Stimulated activated CD4-positive, alpha-beta T cell treated with anti-CD3 and anti-CD28 coated beads, Interleukin-2, amount 100 ng/mL, for 48 hours (primary cell): ENCODE measurements around the gene TRPM3.

Experiments
- DNase-seq, 2 donors: peaks; one replicate each; pipeline ENCODE4 v3.0.0-alpha.2; 2020

TRPM3 gene

GRCh38 chr9:71121275-71122021 lies at the start of gene TRPM3:
TRPM3 (minus strand) TSS chr9:71121621; CDS start chr9:71121354, 267 bp downstream.
- DNase-seq = no peak

- DNase-seq = no peak
Observed at GRCh38 chr9:71168418-71168817, 47.0 kb upstream of the TRPM3 start.

GRCh38 chr9:71162126-71162525 lies 40.7 kb upstream of the TRPM3 start:
- no peak for DNase-seq

GRCh38 chr9:71157731-71158130 lies 36.3 kb upstream of the TRPM3 start:
- no peak for DNase-seq

- no peak for DNase-seq
Observed at GRCh38 chr9:71147368-71147767, 25.9 kb upstream of the TRPM3 start.

- DNase-seq = no peak
Observed at GRCh38 chr9:71146511-71146910, 25.1 kb upstream of the TRPM3 start.

- DNase-seq = no peak
Observed at GRCh38 chr9:71145179-71145578, 23.8 kb upstream of the TRPM3 start.

- DNase-seq = no peak
Observed at GRCh38 chr9:71144495-71144894, 23.1 kb upstream of the TRPM3 start.

GRCh38 chr9:71136696-71137095 lies 15.3 kb upstream of the TRPM3 start:
- DNase-seq = no peak

GRCh38 chr9:71131145-71131544 lies 9.7 kb upstream of the TRPM3 start:
- no peak for DNase-seq

- DNase-seq = no peak
Observed at GRCh38 chr9:71130521-71130920, 9.1 kb upstream of the TRPM3 start.

- no peak for DNase-seq
Observed at GRCh38 chr9:71128796-71129195, 7.4 kb upstream of the TRPM3 start.

GRCh38 chr9:71127301-71127700 lies 5.9 kb upstream of the TRPM3 start:
- no peak for DNase-seq

GRCh38 chr9:71122421-71122820 lies 1.0 kb upstream of the TRPM3 start:
- no peak for DNase-seq

GRCh38 chr9:71122022-71122275 lies 528 bp upstream of the TRPM3 start:
- DNase-seq = no peak

GRCh38 chr9:71120501-71121247 lies 747 bp downstream of the TRPM3 start:
- no peak for DNase-seq

GRCh38 chr9:71119746-71120145 lies 1.7 kb downstream of the TRPM3 start:
- DNase-seq = no peak

GRCh38 chr9:71118324-71118723 lies 3.1 kb downstream of the TRPM3 start:
- DNase-seq = no peak

- no peak for DNase-seq
Observed at GRCh38 chr9:71115448-71115975, 5.9 kb downstream of the TRPM3 start.

GRCh38 chr9:71112866-71113265 lies 8.6 kb downstream of the TRPM3 start:
- no peak for DNase-seq

- DNase-seq = no peak
Observed at GRCh38 chr9:71108937-71109336, 12.5 kb downstream of the TRPM3 start.

GRCh38 chr9:71106992-71107391 lies 14.4 kb downstream of the TRPM3 start:
- no peak for DNase-seq

- DNase-seq = no peak
Observed at GRCh38 chr9:71105192-71105591, 16.2 kb downstream of the TRPM3 start.

- no peak for DNase-seq
Observed at GRCh38 chr9:71098801-71099200, 22.6 kb downstream of the TRPM3 start.

- DNase-seq = no peak
Observed at GRCh38 chr9:71097671-71098070, 23.8 kb downstream of the TRPM3 start.
